ENCODE results near the gene RFXANK.
A peak's percentile ranks its signal among the peaks of the same experiment; 100 is the strongest.
"Not testable (repeated sequence)": the region's sequence is repeated elsewhere in the genome, so short reads cannot be mapped to it uniquely, and the experiment has no call there.

Gene RFXANK

DNA sequence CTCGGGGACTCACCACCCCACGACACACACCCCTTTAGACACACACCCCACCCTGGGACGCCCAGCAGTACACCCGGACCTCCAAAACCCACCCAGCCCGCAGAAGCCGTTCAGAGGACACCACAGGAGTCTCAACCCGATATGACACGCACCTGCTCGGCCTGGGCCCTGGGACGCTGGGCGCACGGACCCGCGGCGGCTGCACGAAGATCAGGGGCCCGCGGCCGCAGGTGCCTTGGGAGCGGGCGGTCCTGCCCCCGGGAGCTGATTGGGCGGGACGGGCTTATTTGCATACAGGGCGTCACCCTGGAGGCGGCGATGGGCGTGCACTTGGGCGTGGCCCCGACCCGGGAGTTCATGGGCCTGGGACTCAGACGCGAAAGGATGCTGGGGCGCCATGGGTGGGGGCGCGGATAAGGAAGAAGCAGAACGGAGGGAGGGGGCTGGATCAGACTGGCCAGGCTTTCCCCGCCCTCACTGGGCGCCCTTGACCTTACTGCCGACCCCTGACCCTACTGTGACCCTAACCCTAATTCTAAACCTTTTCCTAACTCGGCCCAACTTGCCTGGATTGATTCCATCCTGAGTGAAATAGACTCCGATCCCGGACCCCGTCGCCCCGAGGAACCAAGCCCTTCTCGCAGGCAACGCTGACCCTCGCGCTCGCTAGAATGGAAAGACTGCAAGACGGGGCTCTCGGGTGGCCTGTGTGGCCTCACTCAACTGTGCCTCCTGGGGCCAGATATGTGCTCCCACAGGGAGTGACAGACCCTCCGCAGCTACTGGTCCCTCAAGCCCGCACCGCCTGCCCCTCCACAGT lies 21.8 kb upstream of the RFXANK start, which contains the start of gene MEF2B:
Gene MEF2B, minus strand, starts transcription at position 211 of the 820 bp plus-strand sequence. CDS start 19,528 bp downstream, outside the sequence.
- DNase-seq (ENCODE audit: low read depth in 2 of 2, low spot score in 1 of 2), result peak; percentile 43 to 47

DNA sequence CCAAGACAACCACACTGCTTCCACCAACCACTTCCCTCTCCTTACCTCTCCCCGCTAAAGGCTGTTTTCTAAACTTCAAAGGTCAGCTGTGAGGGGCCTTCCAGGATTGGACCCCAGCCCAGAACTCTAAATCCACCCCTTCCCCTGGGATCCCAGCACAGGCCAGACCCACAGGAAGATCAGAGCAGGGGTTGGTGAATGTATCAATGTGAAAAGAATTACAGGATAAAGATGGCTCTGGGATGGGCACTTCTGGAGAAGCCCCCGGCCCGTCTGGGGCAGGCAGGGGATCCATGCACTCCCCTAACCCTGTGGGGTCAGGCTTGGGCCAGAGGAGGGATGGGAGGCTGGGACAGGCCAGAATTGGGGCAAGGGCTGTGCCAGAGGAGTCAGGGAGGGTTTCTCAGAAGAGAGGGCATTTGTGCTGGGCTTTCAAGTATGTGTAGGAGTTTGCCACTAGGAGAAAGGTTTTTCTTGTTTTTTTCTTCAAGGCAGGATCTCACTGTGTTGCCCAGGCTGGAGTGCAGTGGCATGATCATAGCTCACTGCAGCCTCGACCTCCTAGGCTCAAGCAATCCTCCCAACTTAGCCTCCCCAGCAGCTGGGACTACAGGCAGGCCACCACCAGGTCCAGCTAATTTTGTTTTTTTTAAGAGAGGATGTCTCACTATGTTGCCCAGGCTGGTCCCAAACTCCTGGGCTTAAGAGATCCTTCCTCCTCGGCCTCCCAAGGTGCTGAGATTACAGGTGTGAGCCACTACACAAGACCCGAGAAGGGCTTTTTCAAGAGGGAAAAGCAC lies 21.0 kb upstream of the RFXANK start:
- no peak for DNase-seq (ENCODE audit: low read depth in 2 of 2, low spot score in 1 of 2)

DNA sequence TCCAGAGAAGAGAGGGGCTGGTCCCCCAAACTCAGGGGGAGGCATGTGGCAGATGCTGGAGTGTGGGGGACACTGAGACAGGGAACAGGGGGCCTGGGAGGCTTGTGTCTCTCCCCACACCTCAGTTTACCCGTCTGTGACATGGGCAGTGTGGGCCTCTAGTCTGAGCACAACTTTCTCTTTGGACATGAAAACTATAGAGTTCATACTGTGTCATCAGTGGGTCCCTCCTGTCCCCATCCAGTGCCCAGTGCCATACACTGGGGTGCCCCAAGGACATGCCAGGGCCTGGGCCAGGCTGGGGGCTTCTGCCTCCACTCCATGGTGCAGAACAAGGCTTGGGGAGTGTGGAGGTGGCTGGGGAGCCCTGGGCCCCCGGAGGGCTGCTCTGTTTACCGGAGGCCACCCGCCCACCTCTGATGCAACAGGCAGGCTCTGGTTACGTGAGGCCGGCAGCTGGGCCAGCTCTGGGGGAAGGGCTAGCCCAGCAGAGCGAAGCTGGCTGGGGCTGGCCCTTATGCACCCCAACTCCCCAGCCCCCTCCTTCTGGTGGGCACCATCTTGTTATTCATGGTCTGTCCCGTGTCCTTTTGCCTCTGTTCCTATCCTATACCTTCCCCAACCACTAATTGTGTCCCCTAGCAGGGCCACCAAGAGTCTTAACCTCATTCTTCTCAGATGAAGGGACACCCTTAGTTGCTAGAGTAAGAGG lies 20.1 kb upstream of the RFXANK start:
- DNase-seq (ENCODE audit: low read depth in 2 of 2, low spot score in 1 of 2), result no peak

DNA sequence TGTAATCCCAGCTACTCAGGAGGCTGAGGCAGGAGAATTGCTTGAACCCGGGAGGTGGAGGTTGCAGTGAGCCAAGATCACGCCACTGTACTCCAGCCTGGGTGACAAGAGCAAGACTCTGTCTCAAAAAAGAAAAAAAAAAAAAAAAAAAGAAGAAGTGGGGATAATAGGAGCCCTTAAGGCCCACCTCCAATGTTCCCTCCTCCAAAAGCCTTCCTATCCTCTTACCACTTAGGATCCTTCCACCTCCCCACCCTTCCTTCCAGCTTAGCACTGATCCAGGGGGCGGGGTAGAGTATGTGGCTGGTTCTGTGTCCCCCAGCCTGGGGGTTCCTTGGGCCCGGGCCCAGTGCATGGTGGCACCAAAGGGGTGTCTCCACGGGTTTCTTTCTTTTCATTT lies 18.8 kb upstream of the RFXANK start:
- DNase-seq (ENCODE audit: low read depth in 2 of 2, low spot score in 1 of 2), result not testable (repeated sequence)

DNA sequence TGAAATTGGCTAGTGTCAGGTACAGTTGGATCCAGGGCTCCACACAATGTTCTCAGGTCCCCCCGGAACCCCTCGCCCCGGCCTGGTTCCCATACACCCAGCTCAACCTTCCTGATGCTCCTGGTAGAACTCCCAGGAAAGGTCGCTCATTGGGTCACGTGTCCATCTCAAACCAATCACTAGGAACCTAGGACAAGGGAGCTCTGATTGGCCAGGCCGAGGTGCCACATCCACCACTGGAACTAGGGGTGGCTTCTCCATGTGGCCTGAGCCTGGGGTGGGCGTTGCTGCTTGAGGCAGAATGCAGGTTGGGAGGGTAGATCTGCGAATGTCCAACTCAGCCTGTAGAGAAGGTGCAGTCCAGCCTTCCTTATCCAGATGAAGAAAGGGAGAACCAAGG lies 15.1 kb upstream of the RFXANK start:
- no peak for DNase-seq (ENCODE audit: low read depth in 2 of 2, low spot score in 1 of 2)

DNA sequence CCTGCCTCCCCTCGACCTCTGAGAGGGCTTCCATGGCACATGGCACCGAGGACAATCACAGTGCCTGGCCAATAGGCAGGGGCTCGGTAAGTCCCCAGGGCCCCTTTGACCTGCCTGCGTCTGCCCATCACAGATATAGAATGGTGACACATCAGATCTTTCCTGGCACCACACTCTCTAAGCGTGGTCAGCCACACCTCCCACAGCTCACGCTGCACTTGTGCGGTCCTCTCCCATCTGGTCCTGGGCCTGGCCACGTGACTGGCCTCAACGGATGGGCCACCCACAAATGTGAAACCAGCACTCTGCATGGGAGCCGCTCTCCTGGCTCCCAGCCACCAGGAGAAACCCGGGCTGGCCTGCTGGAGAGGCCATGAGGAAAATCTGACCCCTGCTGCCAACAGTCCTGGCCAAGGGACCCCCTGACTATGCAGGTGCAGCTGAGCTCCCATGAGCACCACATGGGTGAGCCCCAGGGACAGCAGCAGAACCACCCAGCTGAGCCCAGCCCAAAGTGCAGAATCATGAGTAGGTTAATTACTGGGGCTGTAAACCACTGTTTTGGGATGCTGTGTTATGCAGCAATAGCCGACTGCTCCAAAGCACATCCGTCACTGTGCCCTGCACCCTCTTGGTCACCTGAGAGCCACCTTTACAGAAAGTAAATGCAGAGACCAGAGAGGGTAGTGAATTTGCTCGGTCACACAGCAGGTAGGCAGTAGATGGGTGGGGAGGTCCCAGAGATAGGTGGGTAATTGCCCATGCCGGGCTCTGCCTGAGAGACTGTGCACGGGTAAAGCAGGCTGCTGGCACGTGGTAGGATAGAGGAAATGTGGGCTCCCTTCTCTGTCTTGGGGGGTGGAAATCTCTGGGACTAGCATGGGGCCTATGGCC lies 12.3 kb upstream of the RFXANK start:
- no peak for DNase-seq (ENCODE audit: low read depth in 2 of 2, low spot score in 1 of 2)

DNA sequence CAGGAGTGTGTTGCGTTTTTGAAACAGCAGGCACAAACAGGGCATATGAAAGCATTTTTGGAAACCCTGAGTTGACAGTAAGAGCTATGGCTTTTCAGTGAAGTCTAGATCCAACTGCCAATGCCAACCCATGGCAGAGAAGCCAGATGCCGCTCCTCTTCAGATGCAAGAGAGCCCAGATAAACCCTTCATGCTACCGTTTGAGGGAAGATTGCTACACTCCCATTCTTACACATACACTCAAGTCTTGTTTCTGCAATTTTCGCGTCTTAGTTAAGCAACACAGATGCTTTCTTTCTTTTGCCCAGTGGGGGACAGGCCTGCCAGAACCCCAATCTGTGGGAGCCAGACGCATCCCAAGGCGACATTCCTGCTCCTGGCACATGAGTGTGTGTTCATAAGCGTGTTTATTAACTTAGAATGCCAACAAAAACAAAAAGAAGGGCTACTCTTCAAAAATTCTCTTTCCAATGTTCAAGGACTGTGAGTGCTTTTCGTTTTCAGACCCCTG lies 10.5 kb upstream of the RFXANK start:
- no peak for DNase-seq (ENCODE audit: low read depth in 2 of 2, low spot score in 1 of 2)

DNA sequence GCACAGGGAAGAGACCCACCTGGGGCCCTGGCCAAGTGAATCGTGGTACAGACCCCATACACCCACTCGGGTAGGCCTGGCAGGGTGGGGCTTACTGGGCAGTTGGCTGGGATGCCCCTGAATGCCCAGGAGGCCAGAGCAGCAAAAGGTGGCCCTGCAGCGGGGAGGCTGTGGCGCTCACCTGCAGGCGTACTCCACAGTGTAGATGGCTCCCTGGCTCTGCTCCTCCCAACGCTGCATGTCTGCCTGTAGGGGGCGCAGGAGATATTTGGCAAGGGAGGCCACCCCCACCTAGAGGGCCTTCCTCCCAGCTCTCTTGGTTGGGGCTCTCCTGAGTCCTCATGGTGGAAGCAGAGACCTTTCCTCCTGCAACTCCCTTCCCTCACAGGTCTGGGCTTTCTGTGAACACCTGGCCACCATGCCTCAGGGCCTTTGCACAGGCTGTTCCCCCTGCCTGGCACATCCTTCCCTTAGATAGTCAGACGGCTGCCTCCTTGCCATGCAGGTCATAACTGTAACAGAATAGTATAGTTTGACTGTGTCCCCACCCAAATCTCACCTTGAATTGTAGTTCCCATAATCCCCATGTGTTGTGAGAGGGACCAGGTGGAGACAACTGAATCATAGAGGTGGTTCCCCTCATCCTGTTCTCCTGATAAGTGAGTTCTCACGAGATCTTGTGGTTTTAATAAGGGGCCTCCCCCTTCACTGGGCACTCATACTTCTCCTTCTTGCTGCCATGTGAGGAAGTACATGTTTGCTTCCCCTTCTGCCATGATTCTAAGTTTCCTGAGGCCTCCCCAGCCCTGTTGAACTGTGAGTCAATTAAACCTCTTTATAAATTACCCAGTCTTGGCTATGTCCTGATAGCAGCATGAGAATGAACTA lies 6.0 kb upstream of the RFXANK start:
- DNase-seq (ENCODE audit: low read depth in 2 of 2, low spot score in 1 of 2), result peak in 1 of 2 donors; percentile 40

DNA sequence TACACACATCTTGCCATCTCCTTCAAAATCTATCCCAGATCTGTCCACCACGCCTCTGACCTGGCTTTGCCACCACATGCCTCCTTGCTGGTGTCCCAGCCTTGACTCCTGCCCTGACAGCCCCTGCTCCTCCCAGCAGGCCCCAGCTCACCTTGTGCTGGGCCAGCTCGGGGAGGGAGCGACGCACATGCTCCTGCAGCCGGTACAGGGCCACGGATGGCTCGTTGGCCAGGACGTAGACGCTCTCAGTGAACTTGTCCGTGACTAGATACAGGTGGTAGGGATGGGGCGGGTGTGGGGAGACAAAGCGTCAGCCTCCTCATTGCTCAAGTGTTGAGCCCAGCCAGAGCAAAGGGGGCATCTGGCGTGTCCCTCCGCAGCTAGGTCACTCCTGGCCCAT lies 5.3 kb upstream of the RFXANK start:
- no peak for DNase-seq (ENCODE audit: low read depth in 2 of 2, low spot score in 1 of 2)

DNA sequence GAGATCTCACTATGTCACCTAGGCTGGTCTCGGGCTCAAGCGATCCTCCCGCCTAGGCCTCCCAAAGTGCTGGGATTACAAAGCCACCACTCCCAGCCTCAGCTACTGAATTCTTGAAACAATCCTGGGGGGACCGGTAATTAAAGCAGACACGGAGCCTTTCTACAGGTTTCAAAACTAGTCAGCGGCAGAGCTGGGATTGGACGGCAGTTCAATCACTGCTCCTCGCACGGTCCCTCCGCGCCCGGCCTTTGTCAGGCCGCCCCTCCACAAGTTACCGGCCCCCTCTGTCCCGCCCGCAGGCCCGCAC lies 335 bp upstream of the RFXANK start:
- DNase-seq (ENCODE audit: low read depth in 2 of 2, low spot score in 1 of 2), result no peak

DNA sequence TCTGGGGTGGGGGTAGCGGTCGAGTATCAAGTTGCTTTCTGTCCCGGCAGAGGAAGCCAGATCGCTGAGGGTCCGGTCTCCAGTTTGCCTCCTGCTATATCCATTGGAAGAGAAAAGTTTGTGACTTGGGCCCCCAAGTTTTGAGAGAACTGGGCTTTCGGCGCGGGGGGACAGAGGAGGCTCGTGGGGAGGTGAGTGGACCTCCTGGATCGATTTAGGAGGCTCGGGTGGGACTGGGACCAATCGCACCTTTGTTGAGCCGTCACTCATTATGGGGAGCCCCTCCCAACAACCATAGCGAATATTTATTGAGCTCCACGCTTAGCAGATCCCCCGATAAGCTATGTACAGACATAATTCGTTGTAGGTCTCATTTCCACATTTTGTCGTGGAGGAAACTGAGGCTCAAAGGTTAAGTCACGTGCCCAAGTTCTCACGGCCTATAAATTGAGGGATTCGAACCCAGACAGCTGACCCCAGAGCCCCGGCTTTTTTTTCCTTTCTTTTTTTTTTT lies 909 bp downstream of the RFXANK start:
- no peak for DNase-seq (ENCODE audit: low read depth in 2 of 2, low spot score in 1 of 2)

DNA sequence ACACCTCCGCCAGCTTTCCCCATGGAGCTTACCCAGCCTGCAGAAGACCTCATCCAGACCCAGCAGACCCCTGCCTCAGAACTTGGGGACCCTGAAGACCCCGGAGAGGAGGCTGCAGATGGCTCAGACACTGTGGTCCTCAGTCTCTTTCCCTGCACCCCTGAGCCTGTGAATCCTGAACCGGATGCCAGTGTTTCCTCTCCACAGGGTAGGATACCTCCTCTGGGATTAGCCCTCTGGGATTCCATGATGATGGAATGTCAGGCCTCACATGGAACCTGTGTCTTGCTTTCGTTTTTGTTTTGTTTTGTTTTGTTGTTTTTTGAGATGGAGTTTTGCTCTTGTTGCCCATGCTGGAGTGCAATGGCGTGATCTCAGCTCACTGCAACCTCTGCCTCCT lies 1.9 kb downstream of the RFXANK start:
- no peak for DNase-seq (ENCODE audit: low read depth in 2 of 2, low spot score in 1 of 2)

DNA sequence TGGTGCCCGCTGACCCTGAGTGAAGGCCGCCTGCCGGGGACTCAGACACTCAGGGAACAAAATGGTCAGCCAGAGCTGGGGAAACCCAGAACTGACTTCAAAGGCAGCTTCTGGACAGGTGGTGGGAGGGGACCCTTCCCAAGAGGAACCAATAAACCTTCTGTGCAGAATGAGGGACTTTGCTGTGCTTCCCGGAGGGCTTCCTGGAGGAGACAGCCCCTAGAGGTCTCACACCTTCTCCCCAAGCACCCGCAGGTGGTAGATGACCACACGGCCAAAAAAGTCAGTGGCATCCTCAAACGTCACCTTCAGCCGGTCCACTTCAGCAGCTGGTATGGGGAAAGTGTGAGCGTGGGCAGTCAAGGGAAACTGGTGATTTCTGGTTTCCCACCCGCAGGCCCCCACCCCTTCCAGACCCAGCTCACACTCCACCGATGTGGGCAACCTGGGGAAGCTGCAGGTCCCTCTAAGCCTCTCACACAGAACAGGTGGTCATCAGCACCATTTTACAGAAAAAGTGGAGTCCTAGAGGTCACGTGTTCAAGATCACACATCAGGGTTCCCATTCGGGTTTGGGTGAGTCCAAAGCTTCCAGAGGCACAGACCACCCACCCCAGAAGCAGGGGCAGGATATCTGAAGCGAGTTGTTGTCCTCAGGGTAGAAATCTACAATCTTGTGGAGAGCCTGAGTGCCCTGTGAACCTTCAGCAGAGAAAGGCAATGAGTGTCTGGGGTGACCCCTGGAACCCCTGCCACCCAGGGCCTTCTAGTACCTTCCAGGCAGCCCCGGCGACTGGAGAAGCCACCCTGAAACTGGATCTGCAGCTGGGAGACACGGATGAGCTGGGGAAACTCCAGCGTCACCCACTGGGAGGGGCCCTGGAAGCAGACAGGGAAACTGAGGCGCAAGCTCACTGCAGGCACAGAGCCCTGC lies 9.9 kb downstream of the RFXANK start:
- DNase-seq (ENCODE audit: low read depth in 2 of 2, low spot score in 1 of 2), result no peak

DNA sequence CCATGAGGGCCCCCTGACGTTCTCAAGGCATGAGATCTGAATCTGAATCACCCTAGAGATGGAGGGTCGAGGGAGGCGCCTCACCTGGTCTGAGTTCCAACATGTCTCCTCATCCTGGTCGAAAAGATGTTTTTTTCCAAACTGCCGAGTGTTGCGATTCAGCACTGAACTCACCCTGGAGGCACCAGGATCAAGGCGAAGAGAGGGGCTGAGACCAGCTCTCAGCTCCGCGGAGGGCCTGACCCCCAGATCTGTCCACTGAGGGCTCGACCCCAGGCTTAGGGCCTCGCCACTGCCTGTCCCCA lies 10.6 kb downstream of the RFXANK start:
- no peak for DNase-seq (ENCODE audit: low read depth in 2 of 2, low spot score in 1 of 2)

DNA sequence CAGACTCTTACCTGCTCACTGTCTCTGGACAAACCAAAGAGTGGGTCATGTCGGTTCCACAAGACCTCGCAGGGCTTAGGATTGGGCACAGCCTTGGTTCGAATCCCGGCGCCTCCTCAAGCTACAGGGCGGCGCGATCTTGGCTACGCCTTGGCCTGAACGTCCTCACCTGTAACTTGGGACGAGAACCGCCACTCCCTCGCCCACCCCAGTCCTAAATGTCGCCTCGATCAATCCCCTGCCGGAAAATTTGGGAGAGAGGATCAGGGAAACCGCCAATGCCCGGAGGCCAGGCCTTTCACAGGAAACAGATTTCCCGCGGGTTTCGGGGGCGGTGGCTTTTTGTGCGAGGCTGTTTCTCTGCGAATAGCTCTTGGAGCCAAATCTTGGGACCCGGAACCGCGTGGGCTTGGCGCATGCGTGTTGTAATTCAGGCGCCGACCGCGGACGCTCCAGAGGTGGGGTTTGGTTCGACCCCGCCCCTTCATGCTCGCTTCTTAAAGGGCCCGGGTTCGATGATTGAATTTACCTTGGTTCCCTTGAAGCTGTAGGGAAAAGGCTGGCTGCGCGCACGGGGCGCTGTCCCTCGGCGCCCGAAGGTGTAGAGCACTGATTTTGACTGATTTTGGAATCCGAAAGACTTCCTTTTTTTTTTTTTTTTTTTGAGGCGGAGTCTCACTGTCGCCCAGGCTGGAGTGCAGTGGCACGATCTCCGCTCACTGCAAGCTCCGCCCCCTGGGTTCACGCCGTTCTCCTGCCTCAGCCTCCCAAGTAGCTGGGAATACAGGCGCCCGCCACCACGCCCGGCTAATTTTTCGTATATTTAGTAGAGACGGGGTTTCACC lies 11.2 kb downstream of the RFXANK start, which contains the start of gene NR2C2AP:
Gene NR2C2AP, minus strand, starts transcription at position 403 of the 845 bp plus-strand sequence. Its CDS starts 354 bp downstream, at position 49.
- DNase-seq (ENCODE audit: low read depth in 2 of 2, low spot score in 1 of 2), result peak; percentile 83 to 89

DNA sequence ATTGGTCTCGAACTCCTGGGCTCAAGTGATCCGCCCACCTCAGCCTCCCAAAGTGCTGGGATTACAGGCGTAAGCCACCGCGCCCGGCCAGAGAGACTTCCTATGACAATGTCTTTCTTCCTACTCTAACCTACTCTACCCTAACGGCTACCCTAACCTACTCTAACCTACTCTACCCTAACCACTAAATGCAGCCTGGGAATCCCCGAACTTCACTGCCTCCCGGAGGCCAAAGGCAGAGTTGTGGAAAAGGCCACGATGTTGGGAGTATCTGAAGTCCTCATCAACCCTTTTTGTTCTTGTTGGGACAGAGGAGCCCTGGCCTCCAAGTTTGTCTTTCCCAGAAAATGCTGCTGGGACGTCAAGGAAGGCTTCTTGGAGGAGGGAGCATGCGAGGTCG lies 12.1 kb downstream of the RFXANK start:
- DNase-seq (ENCODE audit: low read depth in 2 of 2, low spot score in 1 of 2), result no peak

Data from stimulated activated CD8-positive, alpha-beta memory T cell treated with anti-CD3 and anti-CD28 coated beads, Interleukin-4, amount 100 ng/mL, for 4 hours (primary cell).